GM19328 (cell line): ENCODE results near the gene IQGAP2.
"Not testable (repeated sequence)": the region's sequence is repeated elsewhere in the genome, so short reads cannot be mapped to it uniquely, and the experiment has no call there.

Source experiments
- ATAC-seq: cut with Tn5 transposase; IDR thresholded peaks from one replicate; pipeline ENCODE4 v1.9.1; 2021; ENCODE audit warnings: mild to moderate bottlenecking, moderate library complexity; ENCODE audit not compliant: unreplicated experiment

IQGAP2 gene

GRCh38 chr5:76497986-76498717, 95.1 kb downstream of the IQGAP2 start:
- ATAC-seq = no peak

- no peak for ATAC-seq
Observed at GRCh38 chr5:76499507-76500161, 96.5 kb downstream of the IQGAP2 start.

GRCh38 chr5:76500633-76501393, 97.7 kb downstream of the IQGAP2 start:
- no peak for ATAC-seq

- no peak for ATAC-seq
Observed at GRCh38 chr5:76503929-76504328, 100.8 kb downstream of the IQGAP2 start.

- no peak for ATAC-seq
Observed at GRCh38 chr5:76504901-76505564, 101.9 kb downstream of the IQGAP2 start.

GRCh38 chr5:76513476-76513875, 110.4 kb downstream of the IQGAP2 start:
- ATAC-seq = no peak

GRCh38 chr5:76514292-76514691, 111.2 kb downstream of the IQGAP2 start:
- ATAC-seq = no peak

- ATAC-seq = no peak
Observed at GRCh38 chr5:76514713-76515112, 111.6 kb downstream of the IQGAP2 start.

GRCh38 chr5:76517334-76517733, 114.2 kb downstream of the IQGAP2 start:
- no peak for ATAC-seq

- ATAC-seq = not testable (repeated sequence)
Observed at GRCh38 chr5:76518246-76518645, 115.2 kb downstream of the IQGAP2 start.

GRCh38 chr5:76521240-76521758, 118.2 kb downstream of the IQGAP2 start:
- ATAC-seq = no peak

GRCh38 chr5:76522103-76522935, 119.2 kb downstream of the IQGAP2 start:
- no peak for ATAC-seq

GRCh38 chr5:76524101-76524835, 121.2 kb downstream of the IQGAP2 start:
- ATAC-seq = no peak

GRCh38 chr5:76524868-76525267, 121.8 kb downstream of the IQGAP2 start:
- ATAC-seq = no peak

- ATAC-seq = no peak
Observed at GRCh38 chr5:76525956-76526355, 122.9 kb downstream of the IQGAP2 start.

- no peak for ATAC-seq
Observed at GRCh38 chr5:76526950-76527583, 124.0 kb downstream of the IQGAP2 start.

GRCh38 chr5:76527685-76528161, 124.6 kb downstream of the IQGAP2 start:
- no peak for ATAC-seq

- ATAC-seq = no peak
Observed at GRCh38 chr5:76528547-76529331, 125.7 kb downstream of the IQGAP2 start.
